CD4-positive, alpha-beta T cell treated with Interleukin-15 for 4 hours (primary cell): ENCODE data around the gene FGF1.
"Not testable (repeated sequence)": the region's sequence is repeated elsewhere in the genome, so short reads cannot be mapped to it uniquely, and the experiment has no call there.

Experiments
- DNase-seq: peaks from one replicate; pipeline ENCODE4 v3.0.0-alpha.2; 2020; ENCODE audit warnings: low spot score

FGF1 gene

DNA sequence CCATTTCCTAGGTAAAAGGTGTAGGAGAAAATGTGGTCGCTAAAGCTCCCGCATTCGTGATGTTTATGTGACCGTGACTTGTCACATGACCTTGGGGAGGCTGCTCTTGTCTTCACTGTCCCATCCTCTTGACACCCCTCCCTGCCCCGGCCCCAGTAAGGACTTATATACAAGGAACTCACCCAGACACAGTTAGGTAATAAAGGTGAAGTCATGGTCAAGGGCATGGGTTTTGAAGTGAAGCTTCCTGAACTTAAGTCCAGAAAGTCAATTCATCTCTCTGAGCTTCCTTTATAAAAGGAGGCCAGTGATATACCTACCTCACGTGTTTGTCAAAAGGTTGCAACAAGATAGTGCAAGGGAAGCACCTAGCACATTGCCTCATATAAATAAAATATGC is 17.6 kb downstream of the FGF1 start:
- DNase-seq: no peak

DNA sequence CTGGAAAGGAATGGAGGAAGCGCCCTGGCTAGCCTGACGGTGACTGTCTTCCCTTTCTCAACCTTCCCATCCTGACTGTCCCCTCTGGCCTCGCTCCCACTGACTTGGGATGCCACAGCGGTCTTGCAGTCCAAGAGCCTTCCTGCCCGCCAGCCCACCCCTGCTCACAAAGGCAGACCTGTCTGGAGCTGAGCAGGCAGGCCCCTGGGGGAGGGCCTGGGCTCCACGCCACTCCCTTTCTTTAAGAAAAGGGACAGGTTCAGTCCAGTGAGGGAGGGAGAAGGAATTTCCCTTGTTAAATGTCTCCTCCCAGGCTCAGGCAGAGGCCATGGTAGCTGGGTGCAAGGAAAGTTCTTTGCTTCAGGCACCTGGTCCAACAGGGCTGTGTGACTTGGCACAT is 18.1 kb downstream of the FGF1 start:
- no peak for DNase-seq

DNA sequence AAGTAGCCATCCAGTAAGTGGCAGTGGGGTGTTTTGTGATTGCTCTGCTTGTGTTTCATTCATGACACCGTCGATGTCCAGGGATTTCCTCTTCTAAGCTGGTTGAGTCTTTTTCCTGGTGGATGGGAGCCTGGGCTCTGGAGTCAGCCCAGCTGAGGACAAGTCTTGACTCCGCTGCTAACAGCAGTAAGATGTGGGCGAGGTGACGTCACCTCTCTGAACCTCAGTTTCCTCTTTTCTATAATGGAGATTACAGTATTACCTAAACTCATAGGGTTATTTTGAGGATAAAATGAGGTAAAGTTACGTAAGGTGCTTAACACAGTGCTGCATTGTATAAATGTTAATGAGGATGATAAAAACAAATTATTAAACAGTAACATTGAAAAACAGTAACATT is 21.3 kb downstream of the FGF1 start:
- no peak for DNase-seq

DNA sequence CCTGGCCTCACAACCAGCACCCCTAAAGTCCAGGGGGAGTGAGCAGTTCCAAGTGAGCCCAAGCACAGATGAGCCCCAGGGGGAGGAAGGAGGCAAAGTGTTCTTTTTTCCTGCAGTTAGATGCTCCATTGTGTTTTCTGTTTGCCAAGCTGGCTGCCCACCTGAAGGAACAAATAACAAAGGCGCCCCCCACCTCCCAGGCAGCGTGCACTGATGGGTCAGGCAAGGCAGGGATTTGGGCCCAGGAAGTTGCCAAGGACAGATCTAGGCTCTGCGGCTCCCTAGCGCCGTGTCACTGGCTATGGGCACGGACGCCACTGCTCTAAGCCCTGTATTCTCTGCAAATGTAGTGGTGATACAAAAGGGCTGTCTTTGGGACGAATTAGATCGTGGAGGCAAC is 21.8 kb downstream of the FGF1 start:
- no peak for DNase-seq

DNA sequence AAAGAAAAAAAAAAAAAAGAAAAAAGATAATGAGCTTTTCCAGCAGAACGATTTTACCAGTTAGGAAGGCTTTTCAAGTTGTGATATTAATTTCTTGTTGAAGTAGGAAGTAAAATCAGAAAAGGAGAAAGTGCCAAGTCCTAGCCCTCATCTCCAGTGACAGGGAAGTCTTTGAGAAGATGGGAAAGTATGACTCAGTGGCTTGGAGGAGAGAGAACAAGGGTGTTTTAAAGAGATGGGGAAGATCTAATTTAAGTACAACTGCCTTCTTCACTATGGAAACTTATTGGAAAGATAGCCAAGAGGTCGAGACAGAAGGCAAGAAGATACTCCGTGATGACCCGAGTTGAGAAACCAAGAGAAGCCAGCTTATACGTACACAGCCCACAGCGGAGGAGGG is 22.6 kb downstream of the FGF1 start:
- no peak for DNase-seq

DNA sequence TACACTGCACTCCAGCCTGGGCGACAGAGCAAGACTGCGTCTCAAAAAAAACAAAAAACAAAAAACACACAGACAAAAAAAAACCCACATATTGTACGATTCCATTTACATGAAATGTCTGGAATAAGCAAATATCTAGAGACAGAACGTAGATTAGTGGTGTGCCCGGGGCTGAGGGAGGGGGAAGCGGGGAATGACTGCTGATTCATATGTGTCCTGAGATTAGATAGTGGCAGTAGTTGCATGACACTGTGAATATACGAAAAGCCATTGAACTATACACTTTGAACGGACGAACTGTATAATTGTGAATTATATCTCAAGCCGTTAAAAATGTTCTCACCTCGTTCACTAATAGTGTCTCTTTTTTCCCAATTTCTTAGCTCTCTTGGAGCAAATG is 23.9 kb downstream of the FGF1 start:
- no peak for DNase-seq

DNA sequence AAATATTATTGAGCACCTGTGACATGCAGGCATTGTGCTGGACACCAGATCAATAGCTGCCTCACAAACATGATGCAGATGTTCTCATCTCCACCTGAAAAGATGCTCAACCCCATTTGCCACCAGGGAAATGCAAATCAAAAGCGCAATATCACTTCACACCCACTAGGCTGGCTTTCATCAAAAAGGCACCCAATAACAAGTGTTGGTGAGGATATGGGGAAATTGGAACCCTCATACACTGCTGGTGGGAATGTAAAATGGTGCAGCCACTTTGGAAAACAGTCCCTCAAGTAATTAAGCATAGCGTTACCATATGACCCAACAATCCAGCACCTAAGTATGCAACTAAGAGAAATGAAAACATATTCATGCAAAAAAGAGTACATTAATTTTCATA is 24.7 kb downstream of the FGF1 start:
- DNase-seq: no peak

DNA sequence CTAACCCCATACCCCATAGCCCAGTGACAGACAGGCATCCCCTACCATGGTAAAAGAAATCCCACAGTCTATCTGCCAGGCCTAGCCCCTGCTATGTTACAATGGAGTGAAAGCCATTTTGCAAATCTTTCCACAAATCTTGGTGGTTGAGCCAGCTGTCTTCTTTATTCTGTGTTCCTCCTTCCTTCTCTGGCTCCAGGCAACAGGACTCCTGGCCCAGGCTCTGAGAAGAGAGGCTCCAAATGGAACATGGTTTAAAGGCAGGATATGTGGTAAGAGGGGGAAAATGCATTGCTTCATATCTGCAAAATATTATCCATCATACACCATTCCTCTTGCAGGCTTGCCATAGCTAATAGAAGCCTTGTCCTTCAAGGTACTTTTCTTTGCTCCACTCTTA is 25.2 kb downstream of the FGF1 start:
- no peak for DNase-seq

DNA sequence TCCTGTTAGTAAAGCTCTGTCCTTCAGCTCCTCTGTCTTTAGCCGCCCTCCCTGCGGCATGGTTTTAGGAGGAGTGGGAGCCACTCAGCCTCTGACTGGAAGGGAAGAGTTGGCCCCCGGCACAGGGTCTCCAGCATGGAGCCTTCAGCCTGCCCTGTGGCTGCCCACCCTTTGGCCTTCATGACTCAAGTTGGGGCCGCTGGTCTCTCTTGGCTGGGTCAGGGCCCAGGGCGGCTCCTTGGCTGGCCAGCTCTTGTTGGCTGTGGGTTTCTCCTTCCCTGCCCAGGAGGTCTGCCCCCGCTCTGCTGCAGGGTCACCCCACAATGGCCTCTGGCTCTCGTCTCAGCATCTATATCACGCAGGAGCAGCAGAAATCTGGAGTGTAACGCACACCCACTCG is 25.7 kb downstream of the FGF1 start:
- no peak for DNase-seq

DNA sequence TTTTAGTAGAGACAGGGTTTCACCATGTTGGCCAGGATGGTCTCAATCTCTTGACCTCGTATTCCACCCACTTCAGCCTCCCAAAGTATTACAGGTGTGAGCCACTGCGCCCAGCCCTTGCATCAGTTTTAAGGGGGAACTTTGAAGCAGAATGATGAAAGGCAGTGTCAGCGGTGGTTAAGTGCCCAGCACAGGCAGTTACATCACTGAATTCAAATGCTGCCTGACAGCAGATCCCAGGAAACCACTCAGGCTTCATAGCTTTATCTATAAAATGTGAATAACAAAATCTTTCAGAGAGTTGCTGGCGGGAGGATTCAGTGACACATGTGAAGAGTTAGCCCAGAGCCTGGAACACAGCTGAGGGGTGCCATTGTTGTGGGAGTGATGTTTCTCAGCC is 26.5 kb downstream of the FGF1 start:
- no peak for DNase-seq

DNA sequence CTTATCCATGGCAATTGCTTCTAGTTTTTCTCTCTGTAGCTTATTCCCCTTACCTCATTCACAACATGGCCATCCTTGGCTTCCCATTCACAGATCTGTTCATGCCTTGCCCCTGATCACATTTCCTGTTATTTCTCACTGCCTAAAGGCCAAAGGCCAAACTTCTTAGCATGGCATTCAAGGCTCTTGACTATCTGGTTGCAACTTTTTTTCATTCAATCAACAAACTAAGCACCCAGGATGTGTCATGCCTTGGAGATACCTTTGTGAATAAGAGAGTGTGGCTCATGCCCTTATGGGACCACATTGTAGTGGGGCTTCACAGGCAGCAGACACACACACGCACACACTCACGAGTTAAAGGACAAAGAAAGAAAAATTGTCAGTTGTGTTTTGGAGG is 27.6 kb downstream of the FGF1 start:
- no peak for DNase-seq

DNA sequence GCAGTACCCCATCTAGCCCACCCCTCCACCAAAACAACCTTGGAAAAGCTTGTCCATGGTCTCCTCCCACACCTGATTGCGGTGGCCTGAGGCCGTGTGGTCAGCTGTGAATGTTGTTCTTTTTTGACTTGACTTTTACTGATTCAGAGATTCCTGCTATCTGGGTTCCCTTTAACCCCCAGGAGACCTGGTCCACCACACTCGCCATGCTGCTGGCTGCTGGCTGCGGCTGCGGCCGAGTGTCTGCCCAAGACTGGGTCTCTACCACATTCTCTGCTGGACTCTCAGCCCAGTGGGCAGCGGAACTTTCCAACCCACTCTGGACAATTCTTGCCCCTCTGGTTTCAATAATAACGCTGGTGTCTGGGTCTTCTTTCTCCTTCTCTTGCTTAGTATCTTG is 28.4 kb downstream of the FGF1 start:
- no peak for DNase-seq

DNA sequence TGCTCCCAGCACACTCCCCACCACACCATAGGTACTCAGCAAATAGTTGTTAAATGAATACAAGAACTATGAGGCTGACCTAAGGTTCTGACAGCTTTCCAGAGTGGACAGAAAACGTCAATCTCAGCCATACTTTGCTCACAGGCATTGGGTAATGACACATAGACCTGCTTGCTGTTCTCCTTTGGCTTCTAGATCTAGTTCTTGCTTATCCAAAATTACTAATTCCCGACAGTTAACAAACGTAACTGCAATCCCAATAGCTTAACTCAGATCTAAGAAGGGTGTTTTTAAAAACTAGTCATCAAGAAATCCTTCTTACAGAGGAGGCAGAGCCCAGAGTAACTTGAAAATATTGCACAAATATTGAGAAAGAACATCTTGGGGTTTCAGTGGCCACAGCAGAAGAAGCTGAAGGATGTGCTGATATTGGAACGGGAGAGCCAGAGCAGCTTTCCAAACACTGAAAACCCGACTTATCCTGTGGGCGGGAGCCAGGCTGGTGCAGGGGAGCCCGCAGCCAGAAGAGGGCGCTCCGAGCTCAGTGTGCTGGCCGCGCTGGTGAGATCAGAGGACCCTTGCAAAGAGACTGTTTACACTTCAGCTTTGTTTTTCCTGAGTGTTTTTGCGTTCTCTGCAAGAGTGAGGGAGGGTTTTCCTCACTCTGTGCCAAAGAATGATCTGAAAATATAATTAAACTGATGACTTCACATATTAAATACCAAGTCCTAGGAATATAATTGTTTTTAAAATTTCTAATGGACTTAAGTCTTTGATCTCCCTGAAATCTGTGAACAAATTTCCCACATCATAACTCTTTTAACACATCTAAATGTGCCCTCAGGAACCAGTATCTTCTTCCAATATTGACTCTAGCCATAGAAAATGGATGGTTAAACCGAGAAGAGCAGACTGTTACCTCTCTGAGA is 30.3 kb downstream of the FGF1 start:
- DNase-seq: peak; percentile 56

DNA sequence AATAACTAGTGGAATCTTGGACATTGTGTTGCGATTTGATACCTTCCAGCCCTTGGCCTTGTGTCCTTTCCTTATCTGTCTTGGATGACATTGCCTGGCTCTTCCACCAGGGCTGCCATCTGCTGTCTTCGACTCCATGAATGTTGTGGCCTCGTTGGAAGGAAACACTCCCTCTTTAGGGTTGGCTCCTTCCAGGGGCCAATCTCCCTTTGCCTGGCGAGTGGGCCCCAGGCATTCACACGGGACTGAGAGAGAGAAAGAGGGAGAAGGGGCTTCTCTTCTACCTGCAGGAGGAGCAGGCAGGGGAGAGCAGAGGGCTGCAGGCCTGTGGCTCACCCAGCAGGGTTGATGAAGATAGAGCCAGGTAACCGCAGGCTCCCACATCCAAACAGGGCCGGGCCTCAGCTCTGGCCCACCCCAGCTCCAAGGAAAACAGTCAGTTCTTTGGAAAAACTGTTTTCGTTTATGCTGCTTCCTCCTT is 31.3 kb downstream of the FGF1 start:
- DNase-seq: no peak

DNA sequence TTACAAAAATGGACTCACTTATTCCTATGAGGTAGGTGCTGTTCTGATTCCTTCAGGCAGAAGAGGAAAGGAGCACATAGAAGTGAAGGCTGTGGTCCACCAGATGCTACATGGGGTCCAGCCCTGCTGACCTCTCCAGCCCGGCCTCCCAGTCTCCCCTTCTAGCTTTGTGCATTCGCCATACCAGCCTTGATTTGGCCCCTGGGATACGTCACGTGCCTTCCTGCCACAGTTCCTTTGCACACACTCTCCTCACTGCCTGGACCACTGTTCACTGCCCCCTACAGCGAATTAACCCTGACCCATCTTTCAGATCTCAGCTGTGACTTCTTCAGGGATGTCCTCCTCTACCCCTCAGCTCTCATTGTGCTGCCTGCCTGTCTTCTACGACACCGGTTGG is 32.6 kb downstream of the FGF1 start:
- no peak for DNase-seq

DNA sequence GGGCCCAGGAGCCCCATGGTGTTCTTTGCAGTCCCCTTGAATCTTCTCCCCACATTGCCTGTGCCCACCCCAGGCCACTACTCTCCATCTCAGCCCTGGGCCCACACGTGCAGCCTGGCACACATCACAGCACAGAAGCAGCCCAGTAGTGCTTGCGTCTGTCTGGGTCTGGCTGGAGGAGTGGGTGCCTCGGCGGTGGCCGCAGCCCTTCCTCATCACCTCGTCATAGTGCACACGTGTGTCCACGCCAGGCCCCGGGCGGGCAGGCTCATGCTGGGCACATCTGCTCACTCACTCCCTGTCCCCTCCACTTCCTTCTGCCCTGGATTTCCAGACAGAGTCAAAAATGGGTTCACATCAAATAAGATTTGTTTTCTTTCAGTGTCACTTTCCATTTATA is 33.3 kb downstream of the FGF1 start:
- no peak for DNase-seq

DNA sequence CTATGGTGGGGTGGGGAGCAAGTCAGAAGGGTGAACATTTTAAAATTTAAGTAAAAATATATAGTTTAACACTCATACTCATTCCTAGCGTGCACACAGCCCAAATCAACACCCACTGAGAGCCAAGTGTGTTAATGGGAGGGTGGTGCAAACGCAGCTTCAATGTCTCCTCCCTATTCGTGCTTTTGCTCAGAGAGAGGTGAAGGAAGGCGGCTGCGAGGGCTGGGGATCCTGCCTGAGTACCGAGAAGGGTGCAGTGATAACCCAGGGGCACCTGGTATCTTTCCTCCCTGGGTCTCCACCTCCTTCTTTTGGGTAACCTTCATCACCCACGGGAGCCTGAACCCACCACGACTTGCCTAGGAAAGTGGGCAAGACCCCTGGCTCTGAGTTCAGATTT is 35.0 kb downstream of the FGF1 start:
- DNase-seq: no peak

DNA sequence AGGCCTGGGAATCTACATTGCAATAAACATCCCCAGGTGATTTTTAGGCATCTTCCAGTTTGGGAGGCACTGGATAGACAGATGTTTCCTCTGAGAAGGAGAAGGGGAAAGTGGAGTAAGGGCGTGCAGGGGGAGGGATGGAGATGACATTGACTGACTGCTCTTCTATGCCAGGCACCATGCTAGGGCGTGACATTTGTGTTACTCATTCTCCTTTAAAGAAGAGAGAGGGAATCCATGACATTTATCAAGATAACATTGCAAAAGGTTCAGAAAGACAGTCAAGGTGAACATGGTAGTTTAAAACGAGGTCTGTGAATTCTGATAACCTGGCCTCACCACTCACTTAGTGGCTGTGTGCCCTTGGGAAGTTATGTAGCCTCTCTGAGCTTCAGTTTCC is 35.8 kb downstream of the FGF1 start:
- DNase-seq: no peak

DNA sequence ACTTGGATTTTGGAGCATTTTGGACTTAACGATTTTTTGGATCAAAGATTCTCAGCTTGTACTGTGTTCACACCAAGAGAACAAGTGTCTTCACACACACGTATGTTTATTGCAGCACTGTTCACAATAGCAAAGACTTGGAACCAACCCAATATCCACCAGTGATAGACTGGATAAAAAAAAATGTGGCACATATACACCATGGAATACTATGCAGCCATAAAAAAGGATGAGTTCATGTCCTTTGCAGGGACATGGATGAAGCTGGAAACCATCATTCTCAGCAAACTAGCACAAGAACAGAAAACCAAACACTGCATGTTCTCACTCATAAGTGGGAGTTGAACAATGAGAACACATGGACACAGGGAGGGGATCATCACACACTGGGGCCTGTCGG is 37.8 kb downstream of the FGF1 start:
- DNase-seq: not testable (repeated sequence)

DNA sequence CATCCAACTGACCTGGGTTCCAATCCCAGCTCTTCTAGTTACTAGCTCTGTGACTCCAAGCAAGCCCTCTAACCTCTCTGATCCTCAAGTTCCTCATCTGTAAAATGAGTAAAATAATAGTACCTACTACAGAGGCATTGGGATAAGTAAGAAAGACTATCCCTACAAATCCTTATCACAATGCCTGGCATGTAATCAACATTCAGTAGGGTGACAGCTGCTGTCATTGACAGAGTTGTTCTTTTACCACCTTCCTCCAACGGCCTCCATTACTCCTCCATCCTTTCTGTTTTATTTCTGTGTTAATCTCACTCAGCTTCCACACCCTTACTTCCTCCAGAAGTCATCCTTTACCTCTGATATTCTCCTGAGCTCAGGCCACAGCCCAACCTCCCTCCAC is 40.4 kb downstream of the FGF1 start:
- DNase-seq: no peak

DNA sequence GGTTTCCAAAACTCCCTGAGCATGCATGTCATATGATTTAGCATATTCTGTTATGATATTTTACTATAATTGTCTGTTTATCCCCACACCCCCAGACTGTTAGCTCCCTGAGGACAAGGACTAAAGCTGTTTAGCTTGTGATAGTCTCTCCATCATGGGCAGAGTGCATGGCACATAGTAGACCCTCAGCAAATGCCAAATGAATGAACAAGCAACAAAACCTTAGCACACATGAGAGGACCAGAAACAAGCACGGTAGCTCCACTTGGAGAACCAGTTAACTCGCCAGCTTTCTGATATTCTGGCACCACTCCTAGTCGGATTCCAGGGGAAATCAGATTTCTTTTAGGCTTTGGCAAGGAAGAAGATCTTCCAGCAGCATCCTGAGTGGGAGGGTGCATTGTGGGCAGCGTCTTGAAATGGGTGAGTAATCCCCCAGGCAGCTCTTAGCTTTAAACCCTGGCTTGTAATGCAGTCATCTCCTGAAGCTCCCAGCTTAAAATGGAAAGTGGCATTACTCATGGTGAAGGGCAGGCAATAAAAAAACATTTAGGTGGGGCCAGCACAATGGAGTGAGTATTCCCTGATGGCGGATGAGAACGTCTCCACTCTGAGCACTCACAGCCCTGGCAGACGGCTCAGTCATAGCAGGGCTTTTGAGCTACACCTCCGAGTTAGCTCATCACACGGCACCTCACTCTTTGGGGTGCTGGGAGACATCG is 41.1 kb downstream of the FGF1 start:
- no peak for DNase-seq

DNA sequence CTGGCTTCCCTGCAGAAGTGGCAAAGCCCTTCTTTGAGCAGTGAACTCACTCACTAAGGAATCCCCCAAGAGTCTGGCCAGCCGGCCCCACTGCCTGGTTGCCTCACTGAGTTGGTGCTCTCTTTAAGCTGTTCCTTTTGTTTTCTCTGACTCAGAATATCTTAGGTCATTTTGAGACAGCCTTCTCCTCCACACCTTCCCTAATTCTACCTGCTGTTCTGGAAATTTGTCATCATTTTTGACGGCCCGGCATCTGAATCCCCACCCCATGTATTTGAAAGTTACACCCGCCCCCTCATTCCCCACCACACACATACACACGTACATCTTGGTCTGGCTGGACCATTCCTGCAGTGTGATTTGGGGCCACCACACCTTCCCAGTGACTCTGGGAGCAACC is 41.8 kb downstream of the FGF1 start:
- no peak for DNase-seq

DNA sequence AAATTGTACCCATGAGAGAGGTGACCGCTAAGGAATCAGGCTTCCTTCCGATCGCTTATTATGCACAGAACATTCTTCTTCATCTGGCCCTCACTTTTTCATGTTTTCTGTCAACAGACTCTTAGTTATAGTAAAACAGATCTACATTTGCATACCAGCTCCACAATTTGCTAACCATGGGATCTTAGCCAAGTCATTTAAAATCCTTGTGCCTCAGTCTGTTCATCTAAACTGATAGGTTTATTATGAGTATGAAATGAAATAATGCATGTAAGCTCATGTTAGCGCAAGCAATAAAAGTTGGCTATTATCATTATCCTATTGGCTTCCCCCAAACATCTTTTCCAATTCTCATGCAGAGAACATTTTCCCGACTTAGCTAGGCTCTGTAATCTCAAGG is 42.3 kb downstream of the FGF1 start:
- no peak for DNase-seq

DNA sequence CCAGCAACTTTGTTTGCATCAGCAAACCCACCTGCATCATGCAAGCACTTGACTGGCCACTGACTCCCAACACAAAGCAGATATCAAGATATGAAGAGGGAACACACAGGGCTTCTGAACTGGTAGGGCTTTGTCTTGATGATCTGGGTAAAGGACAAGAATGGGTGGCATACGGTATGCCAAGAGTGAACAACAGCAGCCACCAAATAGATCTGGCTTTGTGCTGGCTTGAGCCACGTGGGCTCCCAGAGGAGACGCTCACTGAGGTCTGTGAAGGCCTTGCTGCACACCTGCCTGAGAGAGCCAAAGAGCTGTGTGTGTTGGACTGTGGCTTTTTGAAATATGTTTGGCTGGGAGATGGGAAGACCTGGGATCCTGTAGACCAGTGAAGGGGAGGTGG is 43.5 kb downstream of the FGF1 start:
- no peak for DNase-seq
